GM23248 (cell line): ENCODE measurements around the gene SCAPER.

Experiments used
- EZH2 ChIP-seq: fragments of 200-600 bp; sonication (generic); IDR thresholded peaks from 2 replicates; pipeline ENCODE4 v1.6.1; 2018; ENCODE audit warnings: antibody characterized with exemption, mild to moderate bottlenecking; ENCODE audit not compliant: insufficient read depth, poor library complexity, severe bottlenecking
- EZH2phosphoT487 ChIP-seq: fragments of 200-600 bp; sonication (generic); IDR thresholded peaks from 2 replicates; pipeline ENCODE4 v1.6.1; 2018; ENCODE audit warnings: antibody characterized with exemption, moderate library complexity, mild to moderate bottlenecking, low read depth; ENCODE audit not compliant: insufficient read depth

- TF ChIP-seq EZH2phosphoT487 (no peak), EZH2 (no peak)
These were observed 526.4 kb downstream of the SCAPER start for GRCh38 chr15:76378691-76379090.
